ENCODE results near the gene PNKP.

- TF ChIP-seq POLR2A (IDR thresholded peaks at IDR 0.05) = no peak
- TF ChIP-seq, protein P1, sequence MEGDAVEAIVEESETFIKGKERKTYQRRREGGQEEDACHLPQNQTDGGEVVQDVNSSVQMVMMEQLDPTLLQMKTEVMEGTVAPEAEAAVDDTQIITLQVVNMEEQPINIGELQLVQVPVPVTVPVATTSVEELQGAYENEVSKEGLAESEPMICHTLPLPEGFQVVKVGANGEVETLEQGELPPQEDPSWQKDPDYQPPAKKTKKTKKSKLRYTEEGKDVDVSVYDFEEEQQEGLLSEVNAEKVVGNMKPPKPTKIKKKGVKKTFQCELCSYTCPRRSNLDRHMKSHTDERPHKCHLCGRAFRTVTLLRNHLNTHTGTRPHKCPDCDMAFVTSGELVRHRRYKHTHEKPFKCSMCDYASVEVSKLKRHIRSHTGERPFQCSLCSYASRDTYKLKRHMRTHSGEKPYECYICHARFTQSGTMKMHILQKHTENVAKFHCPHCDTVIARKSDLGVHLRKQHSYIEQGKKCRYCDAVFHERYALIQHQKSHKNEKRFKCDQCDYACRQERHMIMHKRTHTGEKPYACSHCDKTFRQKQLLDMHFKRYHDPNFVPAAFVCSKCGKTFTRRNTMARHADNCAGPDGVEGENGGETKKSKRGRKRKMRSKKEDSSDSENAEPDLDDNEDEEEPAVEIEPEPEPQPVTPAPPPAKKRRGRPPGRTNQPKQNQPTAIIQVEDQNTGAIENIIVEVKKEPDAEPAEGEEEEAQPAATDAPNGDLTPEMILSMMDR (IDR thresholded peaks at IDR 0.05) = no peak
These were observed 30.0 kb downstream of the PNKP start for GRCh38 chr19:49837425-49837824.
